C4-2B (cell line): ENCODE measurements around the gene CCDC88C.

Experiments
- H3K27ac ChIP-seq: fragments of 450-650 bp; 2 replicates; pipeline ENCODE4 v1.5.1; 2017
- CTCF ChIP-seq: fragments of 450-650 bp; conservative IDR thresholded peaks from 2 replicates; pipeline ENCODE4 v1.5.1; 2017; ENCODE audit warnings: mild to moderate bottlenecking
- ZFX ChIP-seq: fragments of 450-650 bp; IDR thresholded peaks from 2 replicates; pipeline ENCODE4 v1.6.1; 2017

CCDC88C gene

GRCh38 chr14:91387951-91388381 is 29.7 kb downstream of the CCDC88C start:
- no peak for TF ChIP-seq CTCF
- TF ChIP-seq ZFX = no peak
- no peak overlapping the region for H3K27ac ChIP-seq

- no peak overlapping the region for H3K27ac ChIP-seq
- TF ChIP-seq CTCF (no peak), ZFX (no peak)
Observed at GRCh38 chr14:91387169-91387835, 30.3 kb downstream of the CCDC88C start.

- TF ChIP-seq ZFX = no peak
- TF ChIP-seq CTCF = no peak
- no peak overlapping the region for H3K27ac ChIP-seq
Observed at GRCh38 chr14:91385697-91386096, 31.9 kb downstream of the CCDC88C start.

- no peak overlapping the region for H3K27ac ChIP-seq
- TF ChIP-seq ZFX = no peak
- TF ChIP-seq CTCF = no peak
Observed at GRCh38 chr14:91385224-91385623, 32.4 kb downstream of the CCDC88C start.

GRCh38 chr14:91383439-91383838 is 34.2 kb downstream of the CCDC88C start:
- peak overlapping the region; percentile 82 for H3K27ac ChIP-seq

GRCh38 chr14:91381801-91382670 is 35.6 kb downstream of the CCDC88C start:
- peak overlapping the region; percentile 82 for H3K27ac ChIP-seq
- TF ChIP-seq CTCF = no peak
- TF ChIP-seq ZFX = no peak

More at GRCh38 chr14:91383439-91383838, 34.2 kb downstream of the CCDC88C start:
- no peak for TF ChIP-seq CTCF
- TF ChIP-seq ZFX = no peak
